ENCODE measurements around the gene IDE. TPM values are rescaled to one million over a fixed set of nuclear protein-coding genes. Genes with fewer than 3 reads are reported as not detected.

IDE gene
- 41.6 and 56.6 TPM in 2 replicates for total RNA-seq

- peak within 1 kb of the TSS; percentile 93 for H3K4me3 ChIP-seq (ENCODE audit: low read depth, low read length)
- TF ChIP-seq CTCF (IDR thresholded peaks at IDR 0.05; ENCODE audit: insufficient read depth, low read depth, low read length), result peak; percentile 79
- peak; percentile 89 for DNase-seq (ENCODE audit: low read depth)
These were observed at the start of gene IDE for GRCh38 chr10:92573798-92574547. Gene IDE (minus strand): TSS chr10:92574093. CDS start chr10:92574019, 74 bp downstream.

- no peak overlapping the region for H3K4me3 ChIP-seq (ENCODE audit: low read depth, low read length)
- DNase-seq (ENCODE audit: low read depth), result peak; percentile 38
- no peak for TF ChIP-seq CTCF (IDR thresholded peaks at IDR 0.05; ENCODE audit: insufficient read depth, low read depth, low read length)
These were observed 45.5 kb upstream of the IDE start for GRCh38 chr10:92619368-92619767.

- no peak overlapping the region for H3K4me3 ChIP-seq (ENCODE audit: low read depth, low read length)
- TF ChIP-seq CTCF (IDR thresholded peaks at IDR 0.05; ENCODE audit: insufficient read depth, low read depth, low read length), result no peak
- no peak for DNase-seq (ENCODE audit: low read depth)
These were observed 41.6 kb upstream of the IDE start for GRCh38 chr10:92615515-92615914.

DNA sequence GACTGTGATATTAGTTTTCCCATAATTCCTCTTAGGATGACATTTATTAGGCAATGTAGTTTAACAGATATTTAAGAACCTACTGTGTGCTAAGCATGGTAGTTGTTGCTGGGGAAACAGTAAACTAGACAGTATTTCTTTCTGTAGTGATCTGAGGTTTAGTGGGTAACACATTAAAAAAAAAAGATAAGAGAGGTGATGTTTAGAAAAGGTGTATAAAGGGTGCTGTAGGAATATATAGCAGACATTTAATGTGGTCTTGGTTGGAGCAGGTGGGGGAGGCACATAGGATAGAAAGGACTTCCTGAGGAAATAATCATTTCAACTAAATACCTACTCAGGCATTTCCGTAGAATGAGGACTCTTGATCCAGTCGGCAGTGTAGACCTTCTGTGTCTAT is 30.9 kb upstream of the IDE start:
- no peak overlapping the region for H3K4me3 ChIP-seq (ENCODE audit: low read depth, low read length)
- TF ChIP-seq CTCF (IDR thresholded peaks at IDR 0.05; ENCODE audit: insufficient read depth, low read depth, low read length), result no peak
- DNase-seq (ENCODE audit: low read depth), result no peak

- TF ChIP-seq CTCF (IDR thresholded peaks at IDR 0.05; ENCODE audit: insufficient read depth, low read depth, low read length), result no peak
- no peak overlapping the region for H3K4me3 ChIP-seq (ENCODE audit: low read depth, low read length)
- peak; percentile 35 for DNase-seq (ENCODE audit: low read depth)
These were observed 24.4 kb upstream of the IDE start for GRCh38 chr10:92598321-92598720.

DNA sequence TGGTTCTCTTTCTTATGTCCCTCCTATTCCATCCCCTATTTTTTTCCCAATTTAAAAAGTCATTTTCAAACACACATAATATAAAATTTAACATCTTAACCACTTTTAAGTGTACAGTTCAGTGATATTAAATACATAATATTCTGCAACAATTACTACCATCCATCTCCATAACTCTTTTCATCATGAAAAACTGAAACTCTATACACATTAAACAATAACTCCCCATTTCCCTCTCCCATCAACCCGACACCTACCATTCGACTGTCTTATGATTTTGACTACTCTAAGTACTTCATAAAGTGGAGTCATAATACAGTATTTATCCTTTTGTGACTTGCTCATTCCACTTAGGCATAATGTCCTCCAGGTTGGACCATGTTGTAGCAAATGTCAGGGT is 21.6 kb upstream of the IDE start:
- no peak for DNase-seq (ENCODE audit: low read depth)
- TF ChIP-seq CTCF (IDR thresholded peaks at IDR 0.05; ENCODE audit: insufficient read depth, low read depth, low read length), result no peak
- no peak overlapping the region for H3K4me3 ChIP-seq (ENCODE audit: low read depth, low read length)
